HG03442 (cell line): ENCODE data around the gene PLA2G4B.

Experiments
- ATAC-seq: cut with Tn5 transposase; IDR thresholded peaks from one replicate; pipeline ENCODE4 v1.9.1; 2021; ENCODE audit warnings: mild to moderate bottlenecking, moderate library complexity; ENCODE audit not compliant: unreplicated experiment

Gene PLA2G4B

GRCh38 chr15:41806291-41807181 is 32.1 kb upstream of the PLA2G4B start:
- ATAC-seq: no peak

- ATAC-seq: no peak
These were observed 29.5 kb upstream of the PLA2G4B start for GRCh38 chr15:41809121-41809520.

- ATAC-seq: no peak
These were observed 29.0 kb upstream of the PLA2G4B start for GRCh38 chr15:41809526-41810220.

- no peak for ATAC-seq
These were observed 27.8 kb upstream of the PLA2G4B start for GRCh38 chr15:41810651-41811431.

- no peak for ATAC-seq
These were observed 27.0 kb upstream of the PLA2G4B start for GRCh38 chr15:41811432-41812195.

GRCh38 chr15:41812820-41813375 is 25.7 kb upstream of the PLA2G4B start:
- no peak for ATAC-seq

- no peak for ATAC-seq
These were observed 25.2 kb upstream of the PLA2G4B start for GRCh38 chr15:41813426-41813825.

- no peak for ATAC-seq
These were observed 24.1 kb upstream of the PLA2G4B start for GRCh38 chr15:41814534-41814933.

GRCh38 chr15:41816788-41817187 is 21.9 kb upstream of the PLA2G4B start:
- no peak for ATAC-seq

GRCh38 chr15:41817327-41817726 is 21.3 kb upstream of the PLA2G4B start:
- no peak for ATAC-seq

- no peak for ATAC-seq
These were observed 20.9 kb upstream of the PLA2G4B start for GRCh38 chr15:41817781-41818180.

GRCh38 chr15:41819455-41820050 is 19.1 kb upstream of the PLA2G4B start:
- no peak for ATAC-seq

- no peak for ATAC-seq
These were observed 17.7 kb upstream of the PLA2G4B start for GRCh38 chr15:41820791-41821423.

GRCh38 chr15:41821831-41822230 is 16.8 kb upstream of the PLA2G4B start:
- ATAC-seq: no peak

- ATAC-seq: no peak
These were observed 16.2 kb upstream of the PLA2G4B start for GRCh38 chr15:41822471-41822870.

GRCh38 chr15:41822957-41823356 is 15.7 kb upstream of the PLA2G4B start:
- ATAC-seq: no peak

- no peak for ATAC-seq
These were observed 15.1 kb upstream of the PLA2G4B start for GRCh38 chr15:41823502-41823901.

GRCh38 chr15:41824062-41824745 is 14.4 kb upstream of the PLA2G4B start:
- no peak for ATAC-seq

- ATAC-seq: no peak
These were observed 13.5 kb upstream of the PLA2G4B start for GRCh38 chr15:41825145-41825544.
